ENCODE data around the gene LCN15. TPM values are rescaled to one million over a fixed set of nuclear protein-coding genes. Genes with fewer than 3 reads are reported as not detected.

Gene LCN15
- total and polyA plus RNA-seq, 2 of the 13 experiments (the other 11 are each of a cell fraction or from before 2014, with no cell fraction given): 1.3 to 53.7 TPM

DNA sequence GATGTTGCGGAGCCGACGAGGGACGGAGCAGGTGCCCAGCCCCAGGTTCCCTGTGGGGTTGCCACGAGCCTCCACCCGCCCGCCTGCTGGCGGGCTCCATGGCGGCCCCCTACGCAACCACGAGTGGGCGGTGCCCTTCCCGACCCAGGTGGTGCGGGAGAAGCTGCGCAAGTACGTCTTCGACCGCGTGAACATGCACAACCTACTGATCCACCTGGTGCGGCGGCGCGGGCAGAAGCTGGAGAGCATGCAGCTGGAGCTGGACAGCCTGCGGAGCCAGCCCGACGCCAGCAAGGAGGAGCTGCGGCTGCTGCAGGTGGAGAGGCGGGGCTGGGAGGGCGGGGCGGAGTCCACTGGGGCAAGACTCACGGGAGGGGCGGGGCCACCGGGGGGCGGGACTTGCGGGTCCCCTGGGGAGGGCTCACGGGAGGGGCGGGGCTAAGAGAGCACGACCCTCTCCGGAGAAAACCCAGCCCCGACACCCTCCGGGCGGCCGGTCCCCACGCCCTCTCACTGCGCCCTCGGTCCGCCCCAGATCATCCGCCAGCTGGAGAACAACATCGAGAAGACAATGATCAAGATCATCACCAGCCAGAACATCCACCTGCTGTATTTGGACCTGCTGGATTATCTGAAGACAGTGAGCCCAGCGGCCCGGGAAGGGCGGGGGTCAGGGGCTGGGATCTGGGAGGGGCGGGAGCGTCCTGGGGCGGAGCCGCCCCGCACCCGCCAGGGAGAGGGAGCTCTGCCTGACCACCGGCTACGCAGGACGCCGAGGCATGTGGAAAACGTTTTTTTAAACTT is 35.7 kb upstream of the LCN15 start (continued):
- TF ChIP-seq NRL (CRISPR knock-in tag; IDR thresholded peaks at IDR 0.05; ENCODE audit: borderline replicate concordance) (no peak), CBFB (CRISPR knock-in tag; IDR thresholded peaks at IDR 0.05) (0 out of 2 replicates have a peak, but pooled peaks have one; percentile 22), NFE2L1 (CRISPR knock-in tag; IDR thresholded peaks at IDR 0.05; ENCODE audit: borderline replicate concordance) (no peak), ZNF777 (CRISPR knock-in tag; IDR thresholded peaks at IDR 0.05) (no peak; the same call in 1 of the 2 replicates), SALL2 (CRISPR knock-in tag; IDR thresholded peaks at IDR 0.05) (no peak), ZBTB20 (CRISPR knock-in tag; IDR thresholded peaks at IDR 0.05; ENCODE audit: borderline replicate concordance, low read depth) (no peak), ZNF652 (CRISPR knock-in tag; IDR thresholded peaks at IDR 0.05; ENCODE audit: borderline replicate concordance, low read depth) (no peak), ZNF292 (CRISPR knock-in tag; IDR thresholded peaks at IDR 0.05; ENCODE audit: borderline replicate concordance, low read depth) (no peak; the same call in 1 of the 2 replicates), ZNF556 (CRISPR knock-in tag; IDR thresholded peaks at IDR 0.05; ENCODE audit: borderline replicate concordance) (no peak), MEIS2 (CRISPR knock-in tag; IDR thresholded peaks at IDR 0.05) (no peak), THAP11 (CRISPR knock-in tag; IDR thresholded peaks at IDR 0.05) (0 out of 2 replicates have a peak, but pooled peaks have one; percentile 0), ZNF337 (CRISPR knock-in tag; IDR thresholded peaks at IDR 0.05; ENCODE audit: borderline replicate concordance, low read depth) (no peak), SKI (IDR thresholded peaks at IDR 0.05; ENCODE audit: partially characterized antibody) (no peak), PHF21A (CRISPR knock-in tag; IDR thresholded peaks at IDR 0.05) (no peak; the same call in none of the 2 replicates), NR1H2 (CRISPR knock-in tag; IDR thresholded peaks at IDR 0.05; ENCODE audit: borderline replicate concordance, low read depth) (no peak), NFE2L2 (IDR thresholded peaks at IDR 0.05; ENCODE audit: low read length) (no peak), ZNF839 (CRISPR knock-in tag; IDR thresholded peaks at IDR 0.05; ENCODE audit: borderline replicate concordance) (no peak; the same call in 1 of the 2 replicates)
- TF ChIP-seq, protein P1, sequence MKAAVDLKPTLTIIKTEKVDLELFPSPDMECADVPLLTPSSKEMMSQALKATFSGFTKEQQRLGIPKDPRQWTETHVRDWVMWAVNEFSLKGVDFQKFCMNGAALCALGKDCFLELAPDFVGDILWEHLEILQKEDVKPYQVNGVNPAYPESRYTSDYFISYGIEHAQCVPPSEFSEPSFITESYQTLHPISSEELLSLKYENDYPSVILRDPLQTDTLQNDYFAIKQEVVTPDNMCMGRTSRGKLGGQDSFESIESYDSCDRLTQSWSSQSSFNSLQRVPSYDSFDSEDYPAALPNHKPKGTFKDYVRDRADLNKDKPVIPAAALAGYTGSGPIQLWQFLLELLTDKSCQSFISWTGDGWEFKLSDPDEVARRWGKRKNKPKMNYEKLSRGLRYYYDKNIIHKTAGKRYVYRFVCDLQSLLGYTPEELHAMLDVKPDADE (CRISPR knock-in tag; IDR thresholded peaks at IDR 0.05): no peak
- TF ChIP-seq, protein P2, sequence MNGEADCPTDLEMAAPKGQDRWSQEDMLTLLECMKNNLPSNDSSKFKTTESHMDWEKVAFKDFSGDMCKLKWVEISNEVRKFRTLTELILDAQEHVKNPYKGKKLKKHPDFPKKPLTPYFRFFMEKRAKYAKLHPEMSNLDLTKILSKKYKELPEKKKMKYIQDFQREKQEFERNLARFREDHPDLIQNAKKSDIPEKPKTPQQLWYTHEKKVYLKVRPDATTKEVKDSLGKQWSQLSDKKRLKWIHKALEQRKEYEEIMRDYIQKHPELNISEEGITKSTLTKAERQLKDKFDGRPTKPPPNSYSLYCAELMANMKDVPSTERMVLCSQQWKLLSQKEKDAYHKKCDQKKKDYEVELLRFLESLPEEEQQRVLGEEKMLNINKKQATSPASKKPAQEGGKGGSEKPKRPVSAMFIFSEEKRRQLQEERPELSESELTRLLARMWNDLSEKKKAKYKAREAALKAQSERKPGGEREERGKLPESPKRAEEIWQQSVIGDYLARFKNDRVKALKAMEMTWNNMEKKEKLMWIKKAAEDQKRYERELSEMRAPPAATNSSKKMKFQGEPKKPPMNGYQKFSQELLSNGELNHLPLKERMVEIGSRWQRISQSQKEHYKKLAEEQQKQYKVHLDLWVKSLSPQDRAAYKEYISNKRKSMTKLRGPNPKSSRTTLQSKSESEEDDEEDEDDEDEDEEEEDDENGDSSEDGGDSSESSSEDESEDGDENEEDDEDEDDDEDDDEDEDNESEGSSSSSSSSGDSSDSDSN (CRISPR knock-in tag; IDR thresholded peaks at IDR 0.05): peak; percentile 4; the same call in 1 of the 2 replicates
- TF ChIP-seq, protein P3, sequence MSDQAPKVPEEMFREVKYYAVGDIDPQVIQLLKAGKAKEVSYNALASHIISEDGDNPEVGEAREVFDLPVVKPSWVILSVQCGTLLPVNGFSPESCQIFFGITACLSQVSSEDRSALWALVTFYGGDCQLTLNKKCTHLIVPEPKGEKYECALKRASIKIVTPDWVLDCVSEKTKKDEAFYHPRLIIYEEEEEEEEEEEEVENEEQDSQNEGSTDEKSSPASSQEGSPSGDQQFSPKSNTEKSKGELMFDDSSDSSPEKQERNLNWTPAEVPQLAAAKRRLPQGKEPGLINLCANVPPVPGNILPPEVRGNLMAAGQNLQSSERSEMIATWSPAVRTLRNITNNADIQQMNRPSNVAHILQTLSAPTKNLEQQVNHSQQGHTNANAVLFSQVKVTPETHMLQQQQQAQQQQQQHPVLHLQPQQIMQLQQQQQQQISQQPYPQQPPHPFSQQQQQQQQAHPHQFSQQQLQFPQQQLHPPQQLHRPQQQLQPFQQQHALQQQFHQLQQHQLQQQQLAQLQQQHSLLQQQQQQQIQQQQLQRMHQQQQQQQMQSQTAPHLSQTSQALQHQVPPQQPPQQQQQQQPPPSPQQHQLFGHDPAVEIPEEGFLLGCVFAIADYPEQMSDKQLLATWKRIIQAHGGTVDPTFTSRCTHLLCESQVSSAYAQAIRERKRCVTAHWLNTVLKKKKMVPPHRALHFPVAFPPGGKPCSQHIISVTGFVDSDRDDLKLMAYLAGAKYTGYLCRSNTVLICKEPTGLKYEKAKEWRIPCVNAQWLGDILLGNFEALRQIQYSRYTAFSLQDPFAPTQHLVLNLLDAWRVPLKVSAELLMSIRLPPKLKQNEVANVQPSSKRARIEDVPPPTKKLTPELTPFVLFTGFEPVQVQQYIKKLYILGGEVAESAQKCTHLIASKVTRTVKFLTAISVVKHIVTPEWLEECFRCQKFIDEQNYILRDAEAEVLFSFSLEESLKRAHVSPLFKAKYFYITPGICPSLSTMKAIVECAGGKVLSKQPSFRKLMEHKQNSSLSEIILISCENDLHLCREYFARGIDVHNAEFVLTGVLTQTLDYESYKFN (CRISPR knock-in tag; conservative IDR thresholded peaks at IDR 0.05): no peak
- TF ChIP-seq, protein P4, sequence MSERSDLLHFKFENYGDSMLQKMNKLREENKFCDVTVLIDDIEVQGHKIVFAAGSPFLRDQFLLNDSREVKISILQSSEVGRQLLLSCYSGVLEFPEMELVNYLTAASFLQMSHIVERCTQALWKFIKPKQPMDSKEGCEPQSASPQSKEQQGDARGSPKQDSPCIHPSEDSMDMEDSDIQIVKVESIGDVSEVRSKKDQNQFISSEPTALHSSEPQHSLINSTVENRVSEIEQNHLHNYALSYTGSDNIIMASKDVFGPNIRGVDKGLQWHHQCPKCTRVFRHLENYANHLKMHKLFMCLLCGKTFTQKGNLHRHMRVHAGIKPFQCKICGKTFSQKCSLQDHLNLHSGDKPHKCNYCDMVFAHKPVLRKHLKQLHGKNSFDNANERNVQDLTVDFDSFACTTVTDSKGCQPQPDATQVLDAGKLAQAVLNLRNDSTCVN (CRISPR knock-in tag; IDR thresholded peaks at IDR 0.05; ENCODE audit: borderline replicate concordance): peak; percentile 16; the same call in 1 of the 2 replicates
